Dermis microvascular lymphatic vessel endothelial cell (primary cell): ENCODE results near the gene WDR44. TPM values are rescaled to one million over a fixed set of nuclear protein-coding genes. Genes with fewer than 3 reads are reported as not detected.
A peak's percentile ranks its signal among the peaks of the same experiment; 100 is the strongest.
"Not testable (repeated sequence)": the region's sequence is repeated elsewhere in the genome, so short reads cannot be mapped to it uniquely, and the experiment has no call there.

Source experiments
- DNase-seq, 2 donors: peaks; one replicate each; pipeline versions ENCODE4 v3.0.0 to v3.0.0-alpha.2; 2010; ENCODE audit warnings: low read depth in 2 of 2
- total RNA-seq: library from RNA; depleted of rRNA; stranded (reverse); fragments of >200 nt; gene quantifications from 2 replicates; pipeline ENCODE4 v1.2.1, GENCODE V29; 2014

Gene WDR44
- total RNA-seq, 1 donor from 2014 or later: 7.7 TPM

- peak; percentile 76 to 90 for DNase-seq
These were observed 10.3 kb downstream of the WDR44 start for GRCh38 chrX:118356154-118356701.

- peak in 1 of 2 donors; percentile 26 for DNase-seq
These were observed 14.7 kb downstream of the WDR44 start for GRCh38 chrX:118360429-118361125.

GRCh38 chrX:118364261-118364660 lies 18.4 kb downstream of the WDR44 start:
- no peak for DNase-seq

GRCh38 chrX:118367338-118367737 lies 21.4 kb downstream of the WDR44 start:
- DNase-seq: no peak

- no peak for DNase-seq
These were observed 22.5 kb downstream of the WDR44 start for GRCh38 chrX:118368398-118368797.

GRCh38 chrX:118370921-118371624 lies 25.2 kb downstream of the WDR44 start:
- no peak for DNase-seq

- no peak for DNase-seq
These were observed 27.6 kb downstream of the WDR44 start for GRCh38 chrX:118373538-118373937.

GRCh38 chrX:118383120-118383519 lies 37.2 kb downstream of the WDR44 start:
- peak in 1 of 2 donors; percentile 8 for DNase-seq

- DNase-seq: no peak
These were observed 46.8 kb downstream of the WDR44 start for GRCh38 chrX:118392716-118393115.

- DNase-seq: no peak
These were observed 50.2 kb downstream of the WDR44 start for GRCh38 chrX:118396113-118396512.

GRCh38 chrX:118418811-118419251 lies 72.9 kb downstream of the WDR44 start:
- DNase-seq: no peak

GRCh38 chrX:118420462-118420861 lies 74.6 kb downstream of the WDR44 start:
- DNase-seq: peak; percentile 40 to 42

GRCh38 chrX:118423558-118423957 lies 77.7 kb downstream of the WDR44 start:
- no peak for DNase-seq

GRCh38 chrX:118432799-118433198 lies 86.9 kb downstream of the WDR44 start:
- no peak for DNase-seq

- peak; percentile 7 to 38 for DNase-seq
These were observed 91.4 kb downstream of the WDR44 start for GRCh38 chrX:118437283-118437682.

GRCh38 chrX:118448273-118448783 lies 102.4 kb downstream of the WDR44 start:
- DNase-seq: no peak

- no peak for DNase-seq
These were observed 109.1 kb downstream of the WDR44 start for GRCh38 chrX:118455013-118455412.

GRCh38 chrX:118459494-118459893 lies 113.6 kb downstream of the WDR44 start:
- peak; percentile 5 to 21 for DNase-seq

- DNase-seq: no peak
These were observed 118.6 kb downstream of the WDR44 start for GRCh38 chrX:118464501-118464900.

- DNase-seq: no peak
These were observed 122.2 kb downstream of the WDR44 start for GRCh38 chrX:118468122-118468521.

GRCh38 chrX:118470721-118471347 lies 124.9 kb downstream of the WDR44 start:
- not testable (repeated sequence) for DNase-seq

GRCh38 chrX:118474586-118474985 lies 128.7 kb downstream of the WDR44 start:
- DNase-seq: no peak
